ENCODE measurements around the gene CRYGN. TPM values are rescaled to one million over a fixed set of nuclear protein-coding genes. Genes with fewer than 3 reads are reported as not detected.

The CRYGN gene
- total and polyA plus RNA-seq, 9 of the 15 experiments (the other 6 are each of a cell fraction or from before 2014, with no cell fraction given) = not detected

DNA sequence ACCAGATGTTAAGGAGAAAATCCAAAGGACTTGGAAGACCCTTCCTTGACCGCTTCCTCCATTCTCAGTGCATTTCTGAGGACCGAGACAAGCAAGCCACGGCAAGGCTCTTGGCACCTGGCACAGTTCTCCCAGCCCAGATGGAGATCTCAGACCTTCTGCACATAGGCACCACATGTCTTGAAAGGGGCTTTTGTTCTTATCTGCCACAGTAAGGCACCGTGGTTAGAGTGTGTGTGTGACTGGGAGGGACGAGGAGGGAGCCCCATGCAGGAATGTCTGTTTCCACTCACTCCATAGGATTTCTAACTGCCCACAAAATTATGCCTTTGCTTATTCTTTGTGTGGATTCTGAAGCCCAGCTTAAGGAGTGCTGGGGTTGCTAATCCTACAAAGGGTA, 19.8 kb downstream of the CRYGN start:
- no peaks in the 10 kb centered on the region for H4K20me1 ChIP-seq (replicated peaks; ENCODE audit: control insufficient read depth, insufficient read depth, low read length)
- peaks cover 21% of the 10 kb centered on the region for H3K9me3 ChIP-seq (replicated peaks; ENCODE audit: control insufficient read depth, insufficient read depth, low read depth, low read length)
- intact Hi-C loops (cut with micrococcal nuclease) (no loop called here), in situ Hi-C loops (cut with MboI) (no loop called here)
- ChIA-PET POLR2A (interaction anchor here (1.0 kb wide), 1 partner anchor 15 kb away, joined by 3 read pairs; no protein-coding TSS in a partner anchor), CTCF (ENCODE audit: low intra/inter-chr PET ratio) (no interaction called here)
- no peaks in the 10 kb centered on the region for H3K79me2 ChIP-seq (ENCODE audit: control insufficient read depth, insufficient read depth, low read length)
- no TSS peak for BruUV-seq (replicated peaks)
- H2AFZ ChIP-seq (ENCODE audit: low read depth, low read length) = no peak overlapping the region
- peaks cover 0 to 12% of the 10 kb centered on the region in 2 experiments; a peak in 3 of 5 replicates for H3K27me3 ChIP-seq (ENCODE audit: control insufficient read depth in 2 of 2, insufficient read depth in 2 of 2, low read length in 2 of 2)
- WGBS (ENCODE audit: insufficient coverage, low coverage, missing lambda C conversion rate) = 12% methylated on average over 5 of the region's 5 CpGs
- H3K4me1 ChIP-seq (replicated peaks in 1 of 2; ENCODE audit: control insufficient read depth in 2 of 2, insufficient read depth in 2 of 2, low read length in 2 of 2) = no peaks in the 10 kb centered on the region
- TF ChIP-seq KAT2B (IDR thresholded peaks at IDR 0.05; ENCODE audit: low read depth, low read length) (no peak), PHB (CRISPR knock-in tag; IDR thresholded peaks at IDR 0.05) (no peak)
- H3K9me1 ChIP-seq (ENCODE audit: control insufficient read depth, insufficient read depth, low read length) = no peaks in the 10 kb centered on the region
- ATAC-seq (no peak), DNase-seq (ENCODE audit: extremely low read depth in 1 of 4, low spot score in 3 of 4) (no peak), FAIRE-seq (no peak)
- no peak overlapping the region for H3K9ac ChIP-seq (ENCODE audit: insufficient read depth in 1 of 2, low read depth in 2 of 2, low read length in 2 of 2)
- H3K4me2 ChIP-seq (ENCODE audit: insufficient read depth, low read length) = no peak overlapping the region
- H3K36me3 ChIP-seq (ENCODE audit: control insufficient read depth, insufficient read depth, low read length) = no peaks in the 10 kb centered on the region
- H3K4me3 ChIP-seq = no peak overlapping the region
- H3K27ac ChIP-seq (ENCODE audit: extremely low read depth, low read depth, low read length) = no peak overlapping the region

DNA sequence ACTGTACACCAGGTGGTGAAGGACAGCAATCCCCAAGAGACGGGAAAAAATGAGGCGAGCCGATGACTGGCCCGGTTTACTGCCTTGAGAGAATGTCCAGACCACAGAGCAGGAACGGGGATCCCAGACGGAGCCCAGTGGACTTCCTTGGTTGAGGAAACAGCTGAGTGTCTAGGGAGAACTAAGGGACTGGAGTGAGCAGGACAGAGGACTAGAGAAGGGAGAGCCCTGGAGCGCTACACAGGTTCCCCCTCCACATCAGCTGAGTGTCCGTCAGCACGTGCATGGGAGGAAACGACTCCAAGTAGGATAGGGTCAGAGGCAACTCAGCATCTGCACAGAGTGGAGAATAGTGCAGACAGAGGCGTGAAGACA, 23.0 kb downstream of the CRYGN start:
- intact Hi-C loops (cut with micrococcal nuclease) (no loop called here), in situ Hi-C loops (cut with MboI) (no loop called here)
- POLR2A ChIA-PET = no interaction called here
- BruUV-seq (replicated peaks) = no TSS peak
- H2AFZ ChIP-seq (ENCODE audit: low read depth, low read length) = peak overlapping the region; percentile 1; the same call in 1 of the 2 replicates
- H4K20me1 ChIP-seq (replicated peaks; ENCODE audit: control insufficient read depth, insufficient read depth, low read length) = no peaks in the 10 kb centered on the region
- H3K36me3 ChIP-seq (ENCODE audit: control insufficient read depth, insufficient read depth, low read length) = no peaks in the 10 kb centered on the region
- TF ChIP-seq, protein P1, sequence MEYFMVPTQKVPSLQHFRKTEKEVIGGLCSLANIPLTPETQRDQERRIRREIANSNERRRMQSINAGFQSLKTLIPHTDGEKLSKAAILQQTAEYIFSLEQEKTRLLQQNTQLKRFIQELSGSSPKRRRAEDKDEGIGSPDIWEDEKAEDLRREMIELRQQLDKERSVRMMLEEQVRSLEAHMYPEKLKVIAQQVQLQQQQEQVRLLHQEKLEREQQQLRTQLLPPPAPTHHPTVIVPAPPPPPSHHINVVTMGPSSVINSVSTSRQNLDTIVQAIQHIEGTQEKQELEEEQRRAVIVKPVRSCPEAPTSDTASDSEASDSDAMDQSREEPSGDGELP (CRISPR knock-in tag; IDR thresholded peaks at IDR 0.05; ENCODE audit: borderline replicate concordance) = 0 out of 2 replicates have a peak, but pooled peaks have one; percentile 16
- TF ChIP-seq, protein P2, sequence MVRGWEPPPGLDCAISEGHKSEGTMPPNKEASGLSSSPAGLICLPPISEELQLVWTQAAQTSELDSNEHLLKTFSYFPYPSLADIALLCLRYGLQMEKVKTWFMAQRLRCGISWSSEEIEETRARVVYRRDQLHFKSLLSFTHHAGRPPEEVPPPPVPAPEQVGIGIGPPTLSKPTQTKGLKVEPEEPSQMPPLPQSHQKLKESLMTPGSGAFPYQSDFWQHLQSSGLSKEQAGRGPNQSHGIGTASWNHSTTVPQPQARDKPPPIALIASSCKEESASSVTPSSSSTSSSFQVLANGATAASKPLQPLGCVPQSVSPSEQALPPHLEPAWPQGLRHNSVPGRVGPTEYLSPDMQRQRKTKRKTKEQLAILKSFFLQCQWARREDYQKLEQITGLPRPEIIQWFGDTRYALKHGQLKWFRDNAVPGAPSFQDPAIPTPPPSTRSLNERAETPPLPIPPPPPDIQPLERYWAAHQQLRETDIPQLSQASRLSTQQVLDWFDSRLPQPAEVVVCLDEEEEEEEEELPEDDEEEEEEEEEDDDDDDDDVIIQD (CRISPR knock-in tag; IDR thresholded peaks at IDR 0.05) = no peak
- no peak for TF ChIP-seq HNRNPH1 (optimal IDR thresholded peaks at IDR 0.05; ENCODE audit: low read depth, low read length)
- TF ChIP-seq, protein P3, sequence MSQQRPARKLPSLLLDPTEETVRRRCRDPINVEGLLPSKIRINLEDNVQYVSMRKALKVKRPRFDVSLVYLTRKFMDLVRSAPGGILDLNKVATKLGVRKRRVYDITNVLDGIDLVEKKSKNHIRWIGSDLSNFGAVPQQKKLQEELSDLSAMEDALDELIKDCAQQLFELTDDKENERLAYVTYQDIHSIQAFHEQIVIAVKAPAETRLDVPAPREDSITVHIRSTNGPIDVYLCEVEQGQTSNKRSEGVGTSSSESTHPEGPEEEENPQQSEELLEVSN (IDR thresholded peaks at IDR 0.05; ENCODE audit: borderline replicate concordance in 1 of 2, extremely low read depth in 1 of 2, insufficient read depth in 1 of 2, insufficient read length in 1 of 2, low read depth in 1 of 2, low read length in 1 of 2, poor library complexity in 1 of 2, severe bottlenecking in 1 of 2) = peak in 1 of 2 experiments; percentile 46
- no peak for TF ChIP-seq MYNN (IDR thresholded peaks at IDR 0.05)
- TF ChIP-seq MYNN (CRISPR knock-in tag; IDR thresholded peaks at IDR 0.05) = no peak
- TF ChIP-seq BHLHE40 (IDR thresholded peaks at IDR 0.05; ENCODE audit: low read length) = peak; percentile 45; the same call in 1 of the 2 replicates
- no peak for TF ChIP-seq LARP7 (IDR thresholded peaks at IDR 0.05)
- H3K9me1 ChIP-seq (ENCODE audit: control insufficient read depth, insufficient read depth, low read length) = no peaks in the 10 kb centered on the region
- 35% methylated on average over 11 of the region's 11 CpGs for WGBS (ENCODE audit: insufficient coverage, low coverage, missing lambda C conversion rate)
- DNase-seq (ENCODE audit: extremely low read depth in 1 of 4, low spot score in 3 of 4) (no peak), ATAC-seq (peak; percentile 53; the same call in 1 of the 3 replicates), FAIRE-seq (no peak)
- H3K79me2 ChIP-seq (ENCODE audit: control insufficient read depth, insufficient read depth, low read length) = no peaks in the 10 kb centered on the region
- H3K4me3 ChIP-seq = no peak overlapping the region
- CTCF ChIA-PET (ENCODE audit: low intra/inter-chr PET ratio) = no interaction called here
- H3K27ac ChIP-seq (ENCODE audit: extremely low read depth, low read depth, low read length) = no peak overlapping the region
- no peak overlapping the region for H3K4me2 ChIP-seq (ENCODE audit: insufficient read depth, low read length)
- peaks cover 4 to 7% of the 10 kb centered on the region in 2 experiments; a peak in 3 of 5 replicates for H3K27me3 ChIP-seq (ENCODE audit: control insufficient read depth in 2 of 2, insufficient read depth in 2 of 2, low read length in 2 of 2)
- no peaks in the 10 kb centered on the region; a peak in 1 of 5 replicates for H3K4me1 ChIP-seq (replicated peaks in 1 of 2; ENCODE audit: control insufficient read depth in 2 of 2, insufficient read depth in 2 of 2, low read length in 2 of 2)
- peaks cover 14% of the 10 kb centered on the region; the same call in 1 of the 2 replicates for H3K9me3 ChIP-seq (replicated peaks; ENCODE audit: control insufficient read depth, insufficient read depth, low read depth, low read length)
- H3K9ac ChIP-seq (ENCODE audit: insufficient read depth in 1 of 2, low read depth in 2 of 2, low read length in 2 of 2) = no peak overlapping the region
